Measurements from ENCODE around the gene PUSL1. TPM values are rescaled to one million over a fixed set of nuclear protein-coding genes. Genes with fewer than 3 reads are reported as not detected.

Gene PUSL1
- total RNA-seq, 2 experiments from 2014 or later: 31.3 to 57.1 TPM

DNA sequence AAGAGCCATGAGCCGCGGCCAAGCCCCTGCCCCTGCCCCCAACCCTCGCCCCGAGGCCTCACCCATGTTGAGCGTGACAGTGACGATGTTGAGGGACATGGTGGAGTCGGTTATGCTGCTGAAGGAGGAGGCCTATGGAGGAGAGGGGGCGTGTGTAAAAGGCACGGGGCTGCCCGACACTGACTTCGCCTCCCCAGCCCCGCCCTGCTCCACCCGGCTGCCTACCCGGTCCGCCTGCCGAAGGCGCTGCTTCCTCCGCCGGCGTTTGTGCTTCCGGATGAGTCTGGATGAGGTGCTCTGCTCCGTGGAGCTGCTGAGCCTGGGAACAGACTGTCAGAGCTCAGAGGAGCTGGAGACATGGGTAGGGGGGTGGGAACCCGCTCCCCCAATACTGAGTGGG, 31.8 kb downstream of the PUSL1 start:
- POLR2A ChIA-PET: no interaction called here
- no peak overlapping the region for H3K4me2 ChIP-seq (ENCODE audit: low read length)
- BruUV-seq (replicated peaks): no TSS peak
- no peaks in the 10 kb centered on the region; the same call in 1 of the 2 replicates for H4K20me1 ChIP-seq (ENCODE audit: insufficient read depth, low read length)
- no peak overlapping the region for H3K27ac ChIP-seq (ENCODE audit: low read depth, low read length, poor library complexity, severe bottlenecking)
- no peak overlapping the region for H2AFZ ChIP-seq (ENCODE audit: low read length)
- CTCF ChIA-PET (ENCODE audit: unreplicated experiment): no interaction called here
- no peaks in the 10 kb centered on the region for H3K79me2 ChIP-seq (ENCODE audit: insufficient read depth, low read depth, low read length)
- DNase-seq (ENCODE audit: low spot score): no peak
- H3K4me3 ChIP-seq (ENCODE audit: low read depth, low read length, poor library complexity, severe bottlenecking): no peak overlapping the region
- H3K9me2 ChIP-seq (ENCODE audit: insufficient read depth, low read length): no peaks in the 10 kb centered on the region
- H3K4me1 ChIP-seq (ENCODE audit: insufficient read depth, low read length, poor library complexity, severe bottlenecking): no peaks in the 10 kb centered on the region
- H3K9me3 ChIP-seq (ENCODE audit: low read length): no peaks in the 10 kb centered on the region
- intact Hi-C loops (cut with micrococcal nuclease; ENCODE audit: unreplicated experiment): no loop called here
- H3K36me3 ChIP-seq (ENCODE audit: insufficient read depth, low read length): peaks cover 10% of the 10 kb centered on the region
- TF ChIP-seq, protein P1, sequence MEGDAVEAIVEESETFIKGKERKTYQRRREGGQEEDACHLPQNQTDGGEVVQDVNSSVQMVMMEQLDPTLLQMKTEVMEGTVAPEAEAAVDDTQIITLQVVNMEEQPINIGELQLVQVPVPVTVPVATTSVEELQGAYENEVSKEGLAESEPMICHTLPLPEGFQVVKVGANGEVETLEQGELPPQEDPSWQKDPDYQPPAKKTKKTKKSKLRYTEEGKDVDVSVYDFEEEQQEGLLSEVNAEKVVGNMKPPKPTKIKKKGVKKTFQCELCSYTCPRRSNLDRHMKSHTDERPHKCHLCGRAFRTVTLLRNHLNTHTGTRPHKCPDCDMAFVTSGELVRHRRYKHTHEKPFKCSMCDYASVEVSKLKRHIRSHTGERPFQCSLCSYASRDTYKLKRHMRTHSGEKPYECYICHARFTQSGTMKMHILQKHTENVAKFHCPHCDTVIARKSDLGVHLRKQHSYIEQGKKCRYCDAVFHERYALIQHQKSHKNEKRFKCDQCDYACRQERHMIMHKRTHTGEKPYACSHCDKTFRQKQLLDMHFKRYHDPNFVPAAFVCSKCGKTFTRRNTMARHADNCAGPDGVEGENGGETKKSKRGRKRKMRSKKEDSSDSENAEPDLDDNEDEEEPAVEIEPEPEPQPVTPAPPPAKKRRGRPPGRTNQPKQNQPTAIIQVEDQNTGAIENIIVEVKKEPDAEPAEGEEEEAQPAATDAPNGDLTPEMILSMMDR (conservative IDR thresholded peaks at IDR 0.05; ENCODE audit: low read length): no peak
- TF ChIP-seq EZH2phosphoT487 (IDR thresholded peaks at IDR 0.05; ENCODE audit: borderline replicate concordance, low read depth, low read length): no peak

DNA sequence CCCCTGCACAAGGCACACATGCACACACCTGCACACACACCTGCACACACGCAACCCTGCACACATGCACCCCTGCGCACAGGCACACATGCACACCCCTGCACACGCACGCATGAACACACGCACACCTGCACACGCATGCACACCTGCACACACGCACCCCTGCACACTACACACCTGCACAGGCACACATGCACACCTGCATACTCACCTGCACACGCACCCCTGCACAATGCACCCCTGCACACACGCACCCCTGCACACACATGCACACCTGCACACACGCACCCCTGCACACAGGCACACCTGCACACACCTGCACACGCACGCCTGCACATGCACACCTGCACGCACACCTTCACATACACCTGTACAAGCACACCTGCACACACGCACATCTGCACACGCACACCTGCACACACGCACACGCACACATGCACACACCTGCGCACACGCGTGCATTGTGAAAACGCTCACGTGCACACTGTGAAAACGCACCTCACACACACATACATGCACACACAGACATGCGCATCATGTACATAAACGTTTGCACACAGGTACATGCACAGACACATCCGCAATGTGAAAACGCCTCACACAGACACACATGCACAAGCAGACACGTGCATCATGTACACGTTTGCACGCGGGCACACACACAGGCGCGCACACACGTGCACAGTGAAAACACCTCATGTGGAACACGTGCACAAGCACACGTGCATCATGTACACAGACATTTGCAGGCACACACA, 32.6 kb downstream of the PUSL1 start:
- DNase-seq (ENCODE audit: low spot score): no peak
- no peaks in the 10 kb centered on the region for H3K79me2 ChIP-seq (ENCODE audit: insufficient read depth, low read depth, low read length)
- H4K20me1 ChIP-seq (ENCODE audit: insufficient read depth, low read length): no peaks in the 10 kb centered on the region; the same call in 1 of the 2 replicates
- H3K9me3 ChIP-seq (ENCODE audit: low read length): no peaks in the 10 kb centered on the region
- H3K4me3 ChIP-seq (ENCODE audit: low read depth, low read length, poor library complexity, severe bottlenecking): no peak overlapping the region
- ChIA-PET POLR2A (no interaction called here), CTCF (ENCODE audit: unreplicated experiment) (no interaction called here)
- H3K4me1 ChIP-seq (ENCODE audit: insufficient read depth, low read length, poor library complexity, severe bottlenecking): no peaks in the 10 kb centered on the region
- no peak for TF ChIP-seq EZH2phosphoT487 (IDR thresholded peaks at IDR 0.05; ENCODE audit: borderline replicate concordance, low read depth, low read length)
- TF ChIP-seq, protein P1 (conservative IDR thresholded peaks at IDR 0.05; ENCODE audit: low read length): no peak
- no peak overlapping the region for H3K27ac ChIP-seq (ENCODE audit: low read depth, low read length, poor library complexity, severe bottlenecking)
- no peak overlapping the region for H2AFZ ChIP-seq (ENCODE audit: low read length)
- H3K9me2 ChIP-seq (ENCODE audit: insufficient read depth, low read length): no peaks in the 10 kb centered on the region
- intact Hi-C loops (cut with micrococcal nuclease; ENCODE audit: unreplicated experiment): no loop called here
- peaks cover 10% of the 10 kb centered on the region for H3K36me3 ChIP-seq (ENCODE audit: insufficient read depth, low read length)
- no TSS peak for BruUV-seq (replicated peaks)
- H3K4me2 ChIP-seq (ENCODE audit: low read length): no peak overlapping the region

DNA sequence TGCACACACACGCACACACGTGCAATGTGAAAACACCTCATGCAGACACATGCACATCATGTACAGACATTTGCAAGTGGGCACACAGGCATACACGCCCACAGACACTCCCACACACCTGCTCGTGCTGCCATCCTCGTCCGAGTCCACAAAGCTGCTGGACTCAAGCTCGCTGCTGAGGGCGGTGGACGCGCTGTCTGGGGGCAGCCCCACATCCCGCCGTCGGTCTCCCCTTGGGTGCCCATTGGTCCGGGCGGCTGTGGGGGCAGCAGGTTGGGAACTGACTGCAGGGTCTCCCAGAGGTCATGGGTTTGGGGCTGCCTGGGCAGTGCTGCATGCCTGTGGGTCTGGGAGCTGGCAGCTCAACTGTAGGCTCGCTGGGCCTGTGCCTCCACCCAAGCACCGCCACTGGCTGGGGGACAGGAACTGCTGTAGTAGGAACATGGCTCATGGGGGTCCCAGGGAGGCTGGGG, 33.2 kb downstream of the PUSL1 start:
- ChIA-PET CTCF (ENCODE audit: unreplicated experiment) (no interaction called here), POLR2A (no interaction called here)
- Histone ChIP-seq H3K27ac (ENCODE audit: low read depth, low read length, poor library complexity, severe bottlenecking) (no peak overlapping the region), H3K4me2 (ENCODE audit: low read length) (no peak overlapping the region), H3K4me3 (ENCODE audit: low read depth, low read length, poor library complexity, severe bottlenecking) (no peak overlapping the region), H3K79me2 (ENCODE audit: insufficient read depth, low read depth, low read length) (no peaks in the 10 kb centered on the region), H2AFZ (ENCODE audit: low read length) (no peak overlapping the region), H3K9me3 (ENCODE audit: low read length) (no peaks in the 10 kb centered on the region), H3K36me3 (ENCODE audit: insufficient read depth, low read length) (peaks cover 10% of the 10 kb centered on the region), H3K9me2 (ENCODE audit: insufficient read depth, low read length) (no peaks in the 10 kb centered on the region), H3K4me1 (ENCODE audit: insufficient read depth, low read length, poor library complexity, severe bottlenecking) (no peaks in the 10 kb centered on the region), H4K20me1 (ENCODE audit: insufficient read depth, low read length) (no peaks in the 10 kb centered on the region; the same call in 1 of the 2 replicates)
- intact Hi-C loops (cut with micrococcal nuclease; ENCODE audit: unreplicated experiment): no loop called here
- TF ChIP-seq EZH2phosphoT487 (IDR thresholded peaks at IDR 0.05; ENCODE audit: borderline replicate concordance, low read depth, low read length): no peak
- DNase-seq (ENCODE audit: low spot score): no peak
- no TSS peak for BruUV-seq (replicated peaks)
